Mucosa of gallbladder (tissue), 1 donor: ENCODE results near the gene TMBIM1. TPM values are rescaled to one million over a fixed set of nuclear protein-coding genes. Genes with fewer than 3 reads are reported as not detected.

Experiments used
- DNase-seq: peaks from one replicate; pipeline ENCODE4 v3.0.0-alpha.2; 2020; ENCODE audit warnings: low spot score
- total RNA-seq: library from RNA; stranded (reverse); gene quantifications from one replicate; pipeline ENCODE4 v1.2.1, GENCODE V29; 2021
- donor health status: DM: no; HTN: no; CAD: no.

TMBIM1 gene
- total RNA-seq, 1 donor from 2014 or later: 388 TPM

DNA sequence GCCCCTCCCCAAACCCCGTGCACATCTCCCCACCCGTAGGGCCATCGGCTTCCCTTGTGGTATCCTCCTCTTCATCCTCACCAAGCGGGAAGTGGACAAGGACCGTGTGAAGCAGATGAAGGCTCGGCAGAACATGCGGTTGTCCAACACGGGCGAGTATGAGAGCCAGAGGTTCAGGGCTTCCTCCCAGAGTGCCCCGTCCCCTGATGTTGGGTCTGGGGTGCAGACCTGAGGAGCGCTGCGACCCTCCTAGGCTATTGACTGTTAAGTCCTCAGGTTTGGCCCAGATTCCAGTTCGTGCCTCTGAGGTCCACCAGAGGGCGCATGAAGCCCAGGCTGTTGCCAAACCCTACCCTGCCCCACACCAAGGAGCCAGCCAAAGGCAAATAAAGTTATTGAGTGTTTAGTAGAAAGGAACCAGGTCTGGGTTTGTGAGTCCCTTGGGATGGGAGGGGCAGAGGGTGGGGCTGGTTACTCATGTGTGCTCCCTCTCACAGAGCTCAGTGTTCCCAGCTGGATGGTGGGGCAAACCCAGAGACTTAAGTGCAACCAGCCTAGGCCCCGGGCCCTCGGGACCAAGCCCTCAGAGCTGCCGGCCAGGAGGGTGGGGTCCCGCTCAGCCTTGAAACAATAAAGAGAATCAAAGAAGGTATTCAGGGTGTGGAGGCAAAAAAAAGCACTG lies 19.6 kb downstream of the TMBIM1 start:
- peak; percentile 90 for DNase-seq

DNA sequence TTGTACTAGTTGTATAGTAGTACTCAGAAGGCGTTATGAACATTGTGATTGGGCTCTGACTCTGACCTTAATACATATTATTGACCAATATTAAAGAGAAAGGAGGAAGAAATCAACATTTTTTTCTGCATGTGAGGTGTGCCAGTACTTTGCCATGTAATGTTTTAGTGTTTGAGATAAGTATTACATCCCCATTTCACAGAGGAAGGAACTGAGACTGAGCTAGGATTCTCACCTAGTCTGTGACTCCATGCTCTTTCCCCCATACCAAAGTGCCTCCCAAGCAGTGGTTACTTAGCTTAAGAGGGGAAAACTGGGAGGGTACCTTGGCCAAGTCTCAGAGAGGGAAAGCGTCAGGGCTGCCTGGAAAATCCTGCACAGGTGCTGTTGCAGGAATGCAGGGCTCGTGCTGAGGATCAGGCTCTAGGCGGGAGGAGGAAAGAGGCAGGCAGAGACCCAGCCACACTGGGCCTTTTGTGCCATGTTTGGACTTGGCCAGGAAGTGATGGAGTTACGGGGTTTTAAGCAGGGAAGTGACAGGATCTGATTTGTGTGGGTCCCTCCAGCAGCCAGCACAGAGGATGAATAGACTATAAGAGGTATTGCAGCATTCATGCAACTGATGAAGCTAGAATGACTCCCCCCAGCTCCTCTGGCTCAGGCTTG lies 20.3 kb downstream of the TMBIM1 start:
- no peak for DNase-seq

GRCh38 chr2:218271487-218271797 lies 20.9 kb downstream of the TMBIM1 start:
- DNase-seq: no peak

- DNase-seq: no peak
Observed at GRCh38 chr2:218270721-218271486, 21.4 kb downstream of the TMBIM1 start.

DNA sequence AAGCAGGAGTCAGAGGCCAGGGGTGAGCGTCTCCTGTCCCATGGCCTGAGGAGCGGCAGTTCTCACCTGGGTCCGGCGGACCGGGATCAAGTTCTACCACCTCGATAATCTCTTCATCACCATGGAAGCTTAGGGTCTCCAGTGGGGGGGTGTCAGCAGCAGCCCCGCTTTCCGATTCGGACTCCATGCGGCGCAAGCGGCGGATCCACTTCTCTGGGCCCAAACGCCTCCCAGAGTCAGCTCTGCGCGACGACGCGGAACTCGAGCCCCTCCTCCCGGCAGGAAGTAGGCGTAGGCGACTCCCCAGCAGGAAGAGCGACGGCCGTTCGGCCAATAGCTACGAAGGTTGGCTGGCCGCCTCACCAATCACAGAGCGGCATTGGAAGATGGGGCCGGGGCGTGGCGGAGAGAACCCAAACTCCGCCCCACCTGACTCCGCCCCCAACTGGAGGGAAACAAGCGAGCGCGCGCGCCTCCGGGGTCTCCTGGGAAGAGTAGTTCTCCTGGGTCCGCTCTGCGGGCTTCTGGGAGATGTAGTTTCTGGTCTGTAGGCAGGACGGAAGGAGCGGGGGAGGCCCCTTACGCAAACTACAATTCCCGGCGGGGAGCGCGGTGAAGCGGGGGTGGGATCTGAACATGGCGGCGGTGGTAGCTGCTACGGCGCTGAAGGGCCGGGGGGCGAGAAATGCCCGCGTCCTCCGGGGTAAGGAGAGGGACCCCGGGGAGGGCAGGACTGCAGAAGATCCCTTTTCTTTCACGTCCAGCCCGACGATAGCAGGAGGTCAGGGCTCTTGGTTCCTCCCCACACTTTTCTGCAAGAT lies 22.2 kb downstream of the TMBIM1 start, which contains the start of the genes AAMP and PNKD:
TSS of gene AAMP (minus strand) at position 238 of the 821 bp plus-strand sequence. CDS start at position 187, 51 bp downstream.
TSS of gene PNKD (plus strand) at position 620 of the 821 bp plus-strand sequence. CDS start at position 637, 17 bp downstream.
- DNase-seq: peak; percentile 100

- DNase-seq: no peak
Observed at GRCh38 chr2:218267259-218267658, 25.0 kb downstream of the TMBIM1 start.

- no peak for DNase-seq
Observed at GRCh38 chr2:218266316-218266979, 25.9 kb downstream of the TMBIM1 start.

DNA sequence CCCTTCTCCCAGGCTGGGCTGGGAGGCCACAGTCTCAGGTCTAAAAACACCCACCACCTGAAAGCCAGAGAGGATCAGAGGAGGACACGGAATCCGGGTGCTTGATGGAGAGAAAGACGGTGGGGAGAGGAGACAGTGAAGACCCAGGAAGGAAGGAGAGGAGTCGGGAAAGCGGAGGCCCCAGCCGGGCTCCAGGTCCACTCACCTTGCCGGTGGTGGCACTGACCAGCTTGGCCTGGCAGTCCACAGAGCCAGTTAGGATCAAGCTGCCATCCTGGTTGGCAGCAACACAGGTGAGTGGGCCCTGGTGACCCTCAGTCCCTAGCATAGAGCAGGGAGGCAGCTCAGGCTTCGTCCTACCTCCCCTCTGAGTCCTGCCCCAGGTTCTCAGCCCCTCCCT lies 26.7 kb downstream of the TMBIM1 start:
- no peak for DNase-seq

GRCh38 chr2:218264773-218265561 lies 27.3 kb downstream of the TMBIM1 start:
- peak; percentile 70 for DNase-seq

DNA sequence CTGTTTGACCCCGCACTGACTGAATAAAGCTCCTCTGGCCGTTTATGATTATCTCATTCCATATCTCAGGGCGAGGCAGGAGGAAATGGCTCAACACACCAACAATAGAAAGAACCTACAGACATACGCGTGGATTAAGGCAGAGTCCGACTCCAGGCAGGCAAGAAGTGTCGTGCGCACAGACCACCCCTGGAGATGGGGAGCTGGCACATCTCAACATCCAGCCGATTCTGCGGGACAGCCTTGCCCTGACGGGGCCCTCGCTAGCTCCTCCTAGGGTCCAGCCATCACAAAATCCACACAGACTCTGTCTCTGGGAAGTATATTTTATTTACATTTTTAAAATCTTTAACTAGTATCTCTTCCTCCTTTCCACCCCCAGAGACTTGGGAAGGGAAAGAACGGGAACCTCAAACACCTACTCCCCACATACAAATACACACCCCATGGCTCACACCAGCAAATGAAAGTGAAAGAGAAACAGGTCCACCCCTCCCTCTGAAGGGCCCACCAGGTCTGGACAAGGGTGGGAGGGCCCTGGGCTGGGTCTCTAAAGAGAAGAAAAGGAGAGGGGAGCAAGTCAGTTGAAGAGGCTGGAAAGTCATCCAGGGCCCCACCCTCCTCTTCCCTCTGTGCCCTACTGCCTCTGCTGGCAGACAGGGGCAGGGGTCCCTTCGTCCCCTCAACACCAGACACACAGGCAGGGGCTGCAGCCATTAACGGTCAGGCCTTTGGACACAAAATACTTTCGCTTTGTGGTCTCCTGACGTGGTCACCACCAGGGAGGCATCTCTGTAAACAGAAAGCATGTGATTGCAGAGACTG lies 28.3 kb downstream of the TMBIM1 start:
- DNase-seq: no peak

- no peak for DNase-seq
Observed at GRCh38 chr2:218262631-218263586, 29.4 kb downstream of the TMBIM1 start.

GRCh38 chr2:218262237-218262600 lies 30.1 kb downstream of the TMBIM1 start:
- no peak for DNase-seq

DNA sequence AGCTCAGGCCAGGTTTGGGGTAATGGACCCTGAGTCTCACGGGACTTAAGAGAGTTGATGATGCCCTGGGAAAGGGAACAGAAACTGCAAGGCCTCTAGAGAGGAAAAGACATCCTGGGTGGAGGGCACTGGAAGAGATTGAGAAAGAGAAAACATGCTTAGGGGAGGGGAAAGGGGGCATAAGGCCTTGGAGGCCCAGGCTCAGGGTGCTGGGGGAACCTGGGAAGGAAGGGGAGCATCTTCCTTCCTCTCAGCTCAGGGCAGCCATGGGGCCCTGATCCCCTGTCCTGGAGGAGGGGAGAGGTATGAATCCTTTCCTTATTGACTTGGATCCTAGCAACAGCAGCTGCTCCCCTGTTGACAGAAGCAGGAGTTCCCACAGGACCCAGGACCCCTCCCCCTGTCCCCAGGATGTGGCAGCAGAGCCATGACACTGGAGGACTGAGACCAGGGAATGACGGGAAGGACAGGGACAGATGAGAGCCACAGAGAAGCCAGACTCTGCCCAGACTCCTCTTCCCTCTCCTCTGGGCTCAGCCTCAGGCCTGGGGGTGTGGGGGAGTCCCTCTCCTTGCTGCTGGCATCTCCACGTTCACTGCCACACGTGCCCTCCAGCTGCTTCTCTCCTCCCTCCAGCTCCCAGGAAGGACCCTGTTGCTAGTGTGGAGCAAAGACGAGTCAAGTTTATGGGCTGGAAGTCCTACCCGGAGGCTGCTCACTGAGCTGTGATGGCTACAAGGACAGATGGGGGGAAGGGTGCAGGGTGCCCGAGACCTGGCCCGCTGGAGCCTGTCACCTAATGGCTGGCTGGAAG lies 30.7 kb downstream of the TMBIM1 start:
- DNase-seq: no peak

DNA sequence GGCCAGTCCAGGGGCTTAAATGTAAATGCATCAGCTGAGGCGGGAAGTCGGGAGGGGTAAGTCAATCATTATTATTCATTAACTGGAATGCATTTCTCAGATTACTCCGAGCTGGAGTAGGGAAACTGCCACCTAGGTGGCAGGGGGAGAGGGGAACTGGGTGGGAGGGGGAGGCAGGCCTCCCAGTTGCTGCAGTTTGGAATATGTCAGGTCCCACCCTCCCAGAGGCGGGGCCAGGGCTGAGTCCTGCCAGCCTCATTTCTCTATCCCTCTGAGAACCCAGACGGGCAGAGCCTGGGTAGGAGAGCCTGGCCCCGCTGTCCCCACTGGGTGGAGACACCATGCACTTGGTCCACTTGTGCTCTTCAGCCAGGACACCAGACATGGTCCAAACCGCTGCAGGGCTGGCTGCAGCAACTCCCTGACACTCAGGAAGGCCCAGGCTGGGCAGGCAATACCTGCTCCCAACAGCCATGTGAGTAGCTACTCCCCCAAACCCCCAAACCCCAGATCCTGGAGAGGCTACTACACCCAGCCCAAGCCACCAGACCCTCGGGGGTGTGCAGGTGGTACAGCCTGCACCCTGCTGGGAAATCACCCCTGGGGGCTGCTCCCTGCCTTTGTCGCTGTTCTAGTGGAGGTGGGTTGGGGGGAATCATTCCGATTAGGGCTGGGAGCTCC lies 31.4 kb downstream of the TMBIM1 start, which contains the start of gene GPBAR1:
TSS of gene GPBAR1 (plus strand) at position 274 of the 681 bp plus-strand sequence. CDS start 1,710 bp downstream, outside the sequence.
- DNase-seq: peak; percentile 64

GRCh38 chr2:218260166-218260565 lies 32.1 kb downstream of the TMBIM1 start:
- no peak for DNase-seq

DNA sequence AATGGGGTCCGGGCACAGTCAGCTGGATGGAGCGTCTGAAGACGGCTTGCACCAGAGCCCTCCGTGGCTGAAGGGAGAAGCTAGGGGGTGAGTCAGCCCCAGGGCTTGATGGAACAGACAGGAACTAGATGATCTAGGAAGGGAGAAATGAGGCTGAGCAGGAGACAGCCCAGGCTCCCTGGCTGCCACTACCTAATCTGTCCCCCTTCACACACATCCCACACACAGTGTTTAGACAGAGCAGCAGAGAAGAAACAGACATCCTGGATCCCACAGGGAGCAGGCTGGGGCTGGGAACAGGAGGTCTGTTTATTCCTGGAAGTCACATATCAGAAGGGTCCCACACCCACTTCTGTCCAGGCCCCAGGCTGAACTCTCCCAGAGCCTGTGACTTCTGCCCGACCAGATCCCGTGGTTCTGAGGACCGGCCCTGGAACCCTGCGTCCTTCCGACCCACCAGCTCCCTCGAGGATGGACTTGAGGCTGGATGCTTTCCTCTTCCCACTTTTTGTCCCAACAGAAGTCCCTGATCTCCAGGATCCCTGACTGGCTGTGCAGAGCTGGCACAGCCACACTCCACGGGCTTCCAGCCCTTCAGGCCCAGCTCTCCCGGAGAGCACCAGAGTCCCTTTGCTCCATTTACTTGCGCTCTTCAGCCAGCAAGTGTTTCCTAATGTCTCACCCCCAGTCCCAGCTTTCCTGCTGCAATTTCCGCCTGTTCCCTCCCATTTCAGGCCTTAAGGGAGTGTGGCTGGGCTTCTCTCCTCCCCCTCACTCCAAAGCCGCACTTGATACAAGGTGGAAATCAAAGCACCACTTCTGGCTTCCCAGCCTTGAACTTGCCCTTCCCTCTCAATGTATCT lies 33.0 kb downstream of the TMBIM1 start:
- DNase-seq: peak; percentile 79
